SU-DHL-6 (cell line): ENCODE measurements around the gene RNASE12.

Source experiments
- EZH2phosphoT487 ChIP-seq: fragments of 200-600 bp; sonication (generic), shearing (Covaris generic); conservative IDR thresholded peaks from 2 replicates; pipeline ENCODE4 v1.6.1; 2018; ENCODE audit warnings: mild to moderate bottlenecking, antibody characterized with exemption, low read length, moderate library complexity, mixed read lengths
- TF ChIP-seq, protein P1 (sequence below): fragments of 200-600 bp; sonication (generic); IDR thresholded peaks from one replicate; pipeline ENCODE4 v1.5.1; 2017; ENCODE audit warnings: antibody characterized with exemption, mild to moderate bottlenecking, low read length, moderate library complexity; ENCODE audit not compliant: insufficient read depth, poor library complexity, severe bottlenecking

DNA sequence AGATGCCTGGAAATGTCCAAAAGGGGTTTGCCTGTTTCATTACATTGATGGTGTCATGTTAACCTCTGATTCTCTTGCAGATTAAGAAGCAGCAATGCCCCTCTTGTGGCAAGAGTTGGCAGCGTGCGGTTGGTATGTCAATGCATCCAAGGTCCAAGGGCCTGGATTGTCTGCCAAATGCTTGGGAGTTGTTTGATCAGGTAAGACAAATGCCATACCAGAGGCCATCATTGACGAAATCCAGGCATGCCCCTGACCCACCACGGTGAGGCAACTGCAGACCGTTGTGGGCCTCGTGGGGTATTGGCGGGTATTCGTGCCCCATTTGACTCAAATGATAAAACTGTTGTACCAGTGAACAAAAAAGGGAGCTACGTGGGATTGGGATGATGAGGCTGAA lies 11.4 kb upstream of the RNASE12 start:
- TF ChIP-seq, protein P1, sequence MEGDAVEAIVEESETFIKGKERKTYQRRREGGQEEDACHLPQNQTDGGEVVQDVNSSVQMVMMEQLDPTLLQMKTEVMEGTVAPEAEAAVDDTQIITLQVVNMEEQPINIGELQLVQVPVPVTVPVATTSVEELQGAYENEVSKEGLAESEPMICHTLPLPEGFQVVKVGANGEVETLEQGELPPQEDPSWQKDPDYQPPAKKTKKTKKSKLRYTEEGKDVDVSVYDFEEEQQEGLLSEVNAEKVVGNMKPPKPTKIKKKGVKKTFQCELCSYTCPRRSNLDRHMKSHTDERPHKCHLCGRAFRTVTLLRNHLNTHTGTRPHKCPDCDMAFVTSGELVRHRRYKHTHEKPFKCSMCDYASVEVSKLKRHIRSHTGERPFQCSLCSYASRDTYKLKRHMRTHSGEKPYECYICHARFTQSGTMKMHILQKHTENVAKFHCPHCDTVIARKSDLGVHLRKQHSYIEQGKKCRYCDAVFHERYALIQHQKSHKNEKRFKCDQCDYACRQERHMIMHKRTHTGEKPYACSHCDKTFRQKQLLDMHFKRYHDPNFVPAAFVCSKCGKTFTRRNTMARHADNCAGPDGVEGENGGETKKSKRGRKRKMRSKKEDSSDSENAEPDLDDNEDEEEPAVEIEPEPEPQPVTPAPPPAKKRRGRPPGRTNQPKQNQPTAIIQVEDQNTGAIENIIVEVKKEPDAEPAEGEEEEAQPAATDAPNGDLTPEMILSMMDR, result no peak
- TF ChIP-seq EZH2phosphoT487, result no peak
